WTC11 (cell line): ENCODE measurements around the gene VMAC.

Source experiments
- ATF6 ChIP-seq: sonication (generic); formaldehyde crosslinking; IDR thresholded peaks from 2 replicates; pipeline ENCODE4 v1.8.1; 2023; ENCODE audit warnings: mild to moderate bottlenecking, missing genetic modification reagents
- CREB1 ChIP-seq: sonication (generic); formaldehyde crosslinking; IDR thresholded peaks from 2 replicates; pipeline ENCODE4 v1.8.0; 2023; ENCODE audit warnings: mild to moderate bottlenecking, missing genetic modification reagents
- FOXJ3 ChIP-seq: sonication (generic); formaldehyde crosslinking; IDR thresholded peaks from 2 replicates; pipeline ENCODE4 v1.9.0; 2021; ENCODE audit warnings: missing genetic modification reagents, mild to moderate bottlenecking, borderline replicate concordance
- FOXP4 ChIP-seq: sonication (generic); formaldehyde crosslinking; IDR thresholded peaks from 2 replicates; pipeline ENCODE4 v1.8.0; 2022; ENCODE audit warnings: mild to moderate bottlenecking, missing genetic modification reagents
- JUN ChIP-seq: sonication (generic); formaldehyde crosslinking; IDR thresholded peaks from 2 replicates; pipeline ENCODE4 v1.8.0; 2023; ENCODE audit warnings: mild to moderate bottlenecking, missing genetic modification reagents
- MAX ChIP-seq: sonication (generic); formaldehyde crosslinking; IDR thresholded peaks from 2 replicates; pipeline ENCODE4 v1.8.0; 2022; ENCODE audit warnings: mild to moderate bottlenecking, missing genetic modification reagents
- MXD4 ChIP-seq: fragments of 250-450 bp; sonication (Bioruptor Pico); IDR thresholded peaks from 2 replicates; pipeline ENCODE4 v1.8.0; 2021; ENCODE audit warnings: mild to moderate bottlenecking, moderate library complexity, borderline replicate concordance
- NFYB ChIP-seq: sonication (generic); formaldehyde crosslinking; conservative IDR thresholded peaks from 2 replicates; pipeline ENCODE4 v1.8.0; 2022; ENCODE audit warnings: low read depth, missing genetic modification reagents
- NR3C1 ChIP-seq: sonication (generic); formaldehyde crosslinking; conservative IDR thresholded peaks from 2 replicates; pipeline ENCODE4 v1.8.1; 2023; ENCODE audit warnings: low read depth, mild to moderate bottlenecking, missing genetic modification reagents
- STAT6 ChIP-seq: sonication (generic); formaldehyde crosslinking; conservative IDR thresholded peaks from 2 replicates; pipeline ENCODE4 v1.8.1; 2023; ENCODE audit warnings: mild to moderate bottlenecking, low read depth, missing genetic modification reagents, moderate library complexity
- ZNF121 ChIP-seq: sonication (generic); formaldehyde crosslinking; IDR thresholded peaks from 2 replicates; pipeline ENCODE4 v1.8.0; 2023; ENCODE audit warnings: missing genetic modification reagents
- TF ChIP-seq, protein P1 (sequence below): fragments of 200-600 bp; IDR thresholded peaks from 2 replicates; pipeline ENCODE4 v1.8.0; 2022; ENCODE audit warnings: antibody characterized with exemption
- TF ChIP-seq, protein P2 (sequence below): sonication (generic); formaldehyde crosslinking; IDR thresholded peaks from 2 replicates; pipeline ENCODE4 v1.8.1; 2022; ENCODE audit warnings: low read depth, missing genetic modification reagents, borderline replicate concordance
- TF ChIP-seq, protein P3 (sequence below): sonication (generic); formaldehyde crosslinking; IDR thresholded peaks from 2 replicates; pipeline ENCODE4 v1.8.0; 2023; ENCODE audit warnings: missing genetic modification reagents, mild to moderate bottlenecking, borderline replicate concordance

GRCh38 chr19:5867201-5868136 lies 37.2 kb upstream of the VMAC start:
- no peak for TF ChIP-seq NFYB
- TF ChIP-seq JUN (CRISPR knock-in tag), result no peak
- TF ChIP-seq, protein P1, sequence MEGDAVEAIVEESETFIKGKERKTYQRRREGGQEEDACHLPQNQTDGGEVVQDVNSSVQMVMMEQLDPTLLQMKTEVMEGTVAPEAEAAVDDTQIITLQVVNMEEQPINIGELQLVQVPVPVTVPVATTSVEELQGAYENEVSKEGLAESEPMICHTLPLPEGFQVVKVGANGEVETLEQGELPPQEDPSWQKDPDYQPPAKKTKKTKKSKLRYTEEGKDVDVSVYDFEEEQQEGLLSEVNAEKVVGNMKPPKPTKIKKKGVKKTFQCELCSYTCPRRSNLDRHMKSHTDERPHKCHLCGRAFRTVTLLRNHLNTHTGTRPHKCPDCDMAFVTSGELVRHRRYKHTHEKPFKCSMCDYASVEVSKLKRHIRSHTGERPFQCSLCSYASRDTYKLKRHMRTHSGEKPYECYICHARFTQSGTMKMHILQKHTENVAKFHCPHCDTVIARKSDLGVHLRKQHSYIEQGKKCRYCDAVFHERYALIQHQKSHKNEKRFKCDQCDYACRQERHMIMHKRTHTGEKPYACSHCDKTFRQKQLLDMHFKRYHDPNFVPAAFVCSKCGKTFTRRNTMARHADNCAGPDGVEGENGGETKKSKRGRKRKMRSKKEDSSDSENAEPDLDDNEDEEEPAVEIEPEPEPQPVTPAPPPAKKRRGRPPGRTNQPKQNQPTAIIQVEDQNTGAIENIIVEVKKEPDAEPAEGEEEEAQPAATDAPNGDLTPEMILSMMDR, result no peak
- TF ChIP-seq, protein P2, sequence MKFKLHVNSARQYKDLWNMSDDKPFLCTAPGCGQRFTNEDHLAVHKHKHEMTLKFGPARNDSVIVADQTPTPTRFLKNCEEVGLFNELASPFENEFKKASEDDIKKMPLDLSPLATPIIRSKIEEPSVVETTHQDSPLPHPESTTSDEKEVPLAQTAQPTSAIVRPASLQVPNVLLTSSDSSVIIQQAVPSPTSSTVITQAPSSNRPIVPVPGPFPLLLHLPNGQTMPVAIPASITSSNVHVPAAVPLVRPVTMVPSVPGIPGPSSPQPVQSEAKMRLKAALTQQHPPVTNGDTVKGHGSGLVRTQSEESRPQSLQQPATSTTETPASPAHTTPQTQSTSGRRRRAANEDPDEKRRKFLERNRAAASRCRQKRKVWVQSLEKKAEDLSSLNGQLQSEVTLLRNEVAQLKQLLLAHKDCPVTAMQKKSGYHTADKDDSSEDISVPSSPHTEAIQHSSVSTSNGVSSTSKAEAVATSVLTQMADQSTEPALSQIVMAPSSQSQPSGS (CRISPR knock-in tag), result no peak
- no peak for TF ChIP-seq ATF6 (CRISPR knock-in tag)
- TF ChIP-seq, protein P3, sequence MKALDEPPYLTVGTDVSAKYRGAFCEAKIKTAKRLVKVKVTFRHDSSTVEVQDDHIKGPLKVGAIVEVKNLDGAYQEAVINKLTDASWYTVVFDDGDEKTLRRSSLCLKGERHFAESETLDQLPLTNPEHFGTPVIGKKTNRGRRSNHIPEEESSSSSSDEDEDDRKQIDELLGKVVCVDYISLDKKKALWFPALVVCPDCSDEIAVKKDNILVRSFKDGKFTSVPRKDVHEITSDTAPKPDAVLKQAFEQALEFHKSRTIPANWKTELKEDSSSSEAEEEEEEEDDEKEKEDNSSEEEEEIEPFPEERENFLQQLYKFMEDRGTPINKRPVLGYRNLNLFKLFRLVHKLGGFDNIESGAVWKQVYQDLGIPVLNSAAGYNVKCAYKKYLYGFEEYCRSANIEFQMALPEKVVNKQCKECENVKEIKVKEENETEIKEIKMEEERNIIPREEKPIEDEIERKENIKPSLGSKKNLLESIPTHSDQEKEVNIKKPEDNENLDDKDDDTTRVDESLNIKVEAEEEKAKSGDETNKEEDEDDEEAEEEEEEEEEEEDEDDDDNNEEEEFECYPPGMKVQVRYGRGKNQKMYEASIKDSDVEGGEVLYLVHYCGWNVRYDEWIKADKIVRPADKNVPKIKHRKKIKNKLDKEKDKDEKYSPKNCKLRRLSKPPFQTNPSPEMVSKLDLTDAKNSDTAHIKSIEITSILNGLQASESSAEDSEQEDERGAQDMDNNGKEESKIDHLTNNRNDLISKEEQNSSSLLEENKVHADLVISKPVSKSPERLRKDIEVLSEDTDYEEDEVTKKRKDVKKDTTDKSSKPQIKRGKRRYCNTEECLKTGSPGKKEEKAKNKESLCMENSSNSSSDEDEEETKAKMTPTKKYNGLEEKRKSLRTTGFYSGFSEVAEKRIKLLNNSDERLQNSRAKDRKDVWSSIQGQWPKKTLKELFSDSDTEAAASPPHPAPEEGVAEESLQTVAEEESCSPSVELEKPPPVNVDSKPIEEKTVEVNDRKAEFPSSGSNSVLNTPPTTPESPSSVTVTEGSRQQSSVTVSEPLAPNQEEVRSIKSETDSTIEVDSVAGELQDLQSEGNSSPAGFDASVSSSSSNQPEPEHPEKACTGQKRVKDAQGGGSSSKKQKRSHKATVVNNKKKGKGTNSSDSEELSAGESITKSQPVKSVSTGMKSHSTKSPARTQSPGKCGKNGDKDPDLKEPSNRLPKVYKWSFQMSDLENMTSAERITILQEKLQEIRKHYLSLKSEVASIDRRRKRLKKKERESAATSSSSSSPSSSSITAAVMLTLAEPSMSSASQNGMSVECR (CRISPR knock-in tag), result no peak
- no peak for TF ChIP-seq FOXP4 (CRISPR knock-in tag)
- TF ChIP-seq MXD4, result no peak
- TF ChIP-seq CREB1 (CRISPR knock-in tag), result no peak
- no peak for TF ChIP-seq FOXJ3 (CRISPR knock-in tag)
- TF ChIP-seq STAT6 (CRISPR knock-in tag), result no peak
- no peak for TF ChIP-seq NR3C1 (CRISPR knock-in tag)
- no peak for TF ChIP-seq ZNF121 (CRISPR knock-in tag)
- TF ChIP-seq MAX (CRISPR knock-in tag), result no peak
